DND-41 (cell line): ENCODE results near the gene LAMB2.
A peak's percentile ranks its signal among the peaks of the same experiment; 100 is the strongest.

Experiments used
- ATAC-seq: fragments of 200-7000 bp; cut with Tn5 transposase; 3 replicates; pipeline ENCODE4 v1.9.1; 2021; ENCODE audit warnings: low read depth; ENCODE audit not compliant: insufficient read depth
- DNase-seq: peaks from one replicate; pipeline ENCODE4 v3.0.0-alpha.2; 2020
- H2AFZ ChIP-seq: 2 replicates; pipeline ENCODE4 v1.6.0; 2012; ENCODE audit warnings: low read depth, low read length
- H3K27ac ChIP-seq: 2 replicates; pipeline ENCODE4 v1.5.1; 2012; ENCODE audit warnings: low read length, inconsistent platforms
- H3K27me3 ChIP-seq: fragments of 200-600 bp; sonication (generic); 2 replicates; pipeline ENCODE4 v1.6.0; 2012; ENCODE audit warnings: low read length, mild to moderate bottlenecking, inconsistent platforms; ENCODE audit not compliant: insufficient read depth, poor library complexity
- H3K36me3 ChIP-seq: 2 replicates; pipeline ENCODE4 v1.5.1; 2012; ENCODE audit warnings: low read length, inconsistent platforms; ENCODE audit not compliant: insufficient read depth
- H3K4me1 ChIP-seq: 2 replicates; pipeline ENCODE4 v1.5.1; 2012; ENCODE audit warnings: mild to moderate bottlenecking, low read length; ENCODE audit not compliant: insufficient read depth
- H3K4me2 ChIP-seq: 2 replicates; pipeline ENCODE4 v1.6.0; 2012; ENCODE audit warnings: mild to moderate bottlenecking, moderate library complexity, low read length, inconsistent platforms; ENCODE audit not compliant: insufficient read depth
- H3K4me3 ChIP-seq, 2 experiments: fragments of 200-600 bp in 1 of 2; shearing (Covaris generic) in 1 of 2; 2 replicates each; pipeline ENCODE4 v1.5.1; 2012 to 2016; ENCODE audit warnings: inconsistent platforms in 2 of 2, low read length in 2 of 2, mild to moderate bottlenecking in 2 of 2, low read depth in 1 of 2, moderate library complexity in 1 of 2
- H3K79me2 ChIP-seq: 2 replicates; pipeline ENCODE4 v1.6.0; 2012; ENCODE audit warnings: low read length, inconsistent platforms; ENCODE audit not compliant: insufficient read depth
- H3K9ac ChIP-seq: 2 replicates; pipeline ENCODE4 v1.6.0; 2012; ENCODE audit warnings: low read depth, mild to moderate bottlenecking, inconsistent platforms, low read length, moderate library complexity
- H3K9me3 ChIP-seq: 2 replicates; pipeline ENCODE4 v1.5.1; 2012; ENCODE audit warnings: low read length, moderate library complexity, mild to moderate bottlenecking, inconsistent platforms; ENCODE audit not compliant: insufficient read depth, severe bottlenecking
- H4K20me1 ChIP-seq: 2 replicates; pipeline ENCODE4 v1.6.0; 2012; ENCODE audit warnings: low read length; ENCODE audit not compliant: insufficient read depth
- CTCF ChIP-seq: IDR thresholded peaks from 2 replicates; pipeline ENCODE4 v1.5.1; 2012; ENCODE audit warnings: borderline replicate concordance, low read length, moderate library complexity, mild to moderate bottlenecking; ENCODE audit not compliant: poor library complexity, severe bottlenecking; ENCODE audit errors: extremely low read depth
- EZH2 ChIP-seq: IDR thresholded peaks from 3 replicates; pipeline ENCODE4 v1.6.1; 2012; ENCODE audit warnings: borderline replicate concordance, low read depth, mild to moderate bottlenecking, moderate library complexity, low read length, inconsistent platforms; ENCODE audit not compliant: severe bottlenecking

Gene LAMB2

GRCh38 chr3:49104427-49105291 is 28.2 kb downstream of the LAMB2 start, which contains the start of gene QARS1:
Gene QARS1 (minus strand): TSS chr3:49104757. CDS start chr3:49104733, 24 bp downstream.
- no peaks in the 10 kb centered on the region for H4K20me1 ChIP-seq
- H3K27me3 ChIP-seq = no peaks in the 10 kb centered on the region
- peak within 1 kb of the TSS; percentile 98 for H3K4me2 ChIP-seq
- DNase-seq = peak; percentile 93
- H3K9ac ChIP-seq = peak within 1 kb of the TSS; percentile 88
- H3K9me3 ChIP-seq = no peaks in the 10 kb centered on the region
- peaks cover 27% of the 10 kb centered on the region for H3K79me2 ChIP-seq
- H3K4me3 ChIP-seq = peak within 1 kb of the TSS; percentile 69 to 94
- peaks cover 58% of the 10 kb centered on the region for H3K36me3 ChIP-seq
- H3K4me1 ChIP-seq = peaks cover 31% of the 10 kb centered on the region
- TF ChIP-seq CTCF (no peak), EZH2 (no peak)
- peak within 1 kb of the TSS; percentile 92 for H3K27ac ChIP-seq
- H2AFZ ChIP-seq = peak within 1 kb of the TSS; percentile 94
- ATAC-seq = peak; percentile 96

- peaks cover 31% of the 10 kb centered on the region for H3K4me1 ChIP-seq
- H3K27ac ChIP-seq = peak overlapping the region; percentile 92
- peaks cover 27% of the 10 kb centered on the region for H3K79me2 ChIP-seq
- H4K20me1 ChIP-seq = no peaks in the 10 kb centered on the region
- H3K4me3 ChIP-seq = peak overlapping the region; percentile 69 to 94; a peak in 3 of 4 replicates
- H3K36me3 ChIP-seq = peaks cover 58% of the 10 kb centered on the region
- ATAC-seq (peak; percentile 1; the same call in 1 of the 3 replicates), DNase-seq (no peak)
- TF ChIP-seq EZH2 = no peak
- no peak for TF ChIP-seq CTCF
- H2AFZ ChIP-seq = peak overlapping the region; percentile 94
- H3K9me3 ChIP-seq = no peaks in the 10 kb centered on the region
- H3K9ac ChIP-seq = peak overlapping the region; percentile 88
- H3K27me3 ChIP-seq = no peaks in the 10 kb centered on the region
- peak overlapping the region; percentile 98 for H3K4me2 ChIP-seq
Measured at GRCh38 chr3:49104052-49104426, 28.8 kb downstream of the LAMB2 start.

- TF ChIP-seq CTCF = no peak
- no peak for TF ChIP-seq EZH2
- H3K4me3 ChIP-seq = no peak overlapping the region
- H3K4me2 ChIP-seq = no peak overlapping the region
- no peak overlapping the region for H3K27ac ChIP-seq
- DNase-seq (no peak), ATAC-seq (no peak)
- peaks cover 29% of the 10 kb centered on the region for H3K79me2 ChIP-seq
- H3K4me1 ChIP-seq = peaks cover 27% of the 10 kb centered on the region
- no peaks in the 10 kb centered on the region for H3K9me3 ChIP-seq
- H3K9ac ChIP-seq = no peak overlapping the region
- H2AFZ ChIP-seq = no peak overlapping the region
- H3K27me3 ChIP-seq = no peaks in the 10 kb centered on the region
- peaks cover 72% of the 10 kb centered on the region for H3K36me3 ChIP-seq
- no peaks in the 10 kb centered on the region for H4K20me1 ChIP-seq
Measured at GRCh38 chr3:49100046-49100615, 32.7 kb downstream of the LAMB2 start.
